OCI-M2 (cell line): ENCODE results near the gene CLEC12A.

Experiments
- DNase-seq: peaks from one replicate; lab custom pipeline; 2025; ENCODE audit not compliant: unreplicated experiment; lab: John Stamatoyannopoulos, UW

Gene CLEC12A

GRCh38 chr12:10031771-10032175, 60.6 kb downstream of the CLEC12A start:
- no peak for DNase-seq

GRCh38 chr12:10033783-10034545, 62.8 kb downstream of the CLEC12A start:
- no peak for DNase-seq
